NCI-H446 treated with DMSO at 0.1 percent for 48 hours (cell line): Measurements from ENCODE around the gene GSTM2.

Source experiments
- DNase-seq: peaks from one replicate; lab custom pipeline; 2025; lab: John Stamatoyannopoulos, UW

The GSTM2 gene

GRCh38 chr1:109629372-109630030 is 38.4 kb upstream of the GSTM2 start:
- DNase-seq, result no peak

GRCh38 chr1:109630081-109630897 is 37.6 kb upstream of the GSTM2 start:
- DNase-seq, result no peak

GRCh38 chr1:109630898-109631512 is 36.9 kb upstream of the GSTM2 start:
- DNase-seq, result no peak

- DNase-seq, result no peak
Measured at GRCh38 chr1:109631513-109632505, 36.0 kb upstream of the GSTM2 start.

GRCh38 chr1:109632671-109633346 is 35.0 kb upstream of the GSTM2 start:
- DNase-seq, result peak; percentile 79

GRCh38 chr1:109634292-109634691 is 33.6 kb upstream of the GSTM2 start:
- DNase-seq, result no peak

GRCh38 chr1:109634771-109635750 is 32.8 kb upstream of the GSTM2 start:
- no peak for DNase-seq

- no peak for DNase-seq
Measured at GRCh38 chr1:109635862-109636200, 32.0 kb upstream of the GSTM2 start.

GRCh38 chr1:109636201-109636952 is 31.5 kb upstream of the GSTM2 start:
- no peak for DNase-seq

- DNase-seq, result no peak
Measured at GRCh38 chr1:109637446-109637845, 30.4 kb upstream of the GSTM2 start.

- DNase-seq, result no peak
Measured at GRCh38 chr1:109639063-109639840, 28.6 kb upstream of the GSTM2 start.

GRCh38 chr1:109639841-109640184 is 28.0 kb upstream of the GSTM2 start:
- no peak for DNase-seq

GRCh38 chr1:109640285-109640865 is 27.5 kb upstream of the GSTM2 start:
- DNase-seq, result peak; percentile 32

- no peak for DNase-seq
Measured at GRCh38 chr1:109641078-109641740, 26.6 kb upstream of the GSTM2 start.

- no peak for DNase-seq
Measured at GRCh38 chr1:109641861-109642260, 26.0 kb upstream of the GSTM2 start.

- DNase-seq, result no peak
Measured at GRCh38 chr1:109642626-109643025, 25.2 kb upstream of the GSTM2 start.

GRCh38 chr1:109643385-109644230 is 24.2 kb upstream of the GSTM2 start:
- peak; percentile 32 for DNase-seq
